Panc1 (cell line): Measurements from ENCODE around the gene MLANA. TPM values are rescaled to one million over a fixed set of nuclear protein-coding genes. Genes with fewer than 3 reads are reported as not detected.

Experiments
- ATAC-seq: fragments of 200-7000 bp; cut with Tn5 transposase; 2 replicates; pipeline ENCODE4 v1.9.1; 2020; ENCODE audit warnings: mild to moderate bottlenecking, moderate library complexity
- BruUV-seq: library from RNA; stranded (reverse); fragments of 400-500 nt; replicated peaks from 2 replicates; lab custom pipeline; 2021; lab: Mats Ljungman, UMichigan
- CTCF ChIA-PET: fragments of 300-600 bp; sonication (Branson Sonifier 250); formaldehyde crosslinking; loops from one replicate; lab custom pipeline; 2022; ENCODE audit warnings: antibody characterized with exemption; lab: Charles Lee
- POLR2A ChIA-PET: fragments of 300-600 bp; sonication (Branson Sonifier 250); formaldehyde crosslinking; loops from one replicate; lab custom pipeline; 2022; ENCODE audit warnings: antibody characterized with exemption; lab: Charles Lee
- DNase-seq: peaks from one replicate; pipeline ENCODE4 v3.0.0-alpha.2; 2010; ENCODE audit warnings: low read depth, low spot score
- H3K27ac ChIP-seq: 2 replicates; pipeline ENCODE4 v1.5.1; 2011; ENCODE audit warnings: mild to moderate bottlenecking, low read length, inconsistent platforms
- H3K27me3 ChIP-seq: fragments of 200-500 bp; sonication (Bioruptor generic); 2 replicates; pipeline ENCODE4 v1.6.0; 2014; ENCODE audit warnings: low read length, inconsistent platforms; ENCODE audit not compliant: control insufficient read depth, insufficient read depth
- H3K36me3 ChIP-seq: fragments of 200-500 bp; sonication (Bioruptor generic); 2 replicates; pipeline ENCODE4 v1.5.1; 2014; ENCODE audit warnings: inconsistent platforms, mild to moderate bottlenecking, low read length, moderate library complexity; ENCODE audit not compliant: control insufficient read depth, insufficient read depth
- H3K4me1 ChIP-seq: 2 replicates; pipeline ENCODE4 v1.5.1; 2011; ENCODE audit warnings: inconsistent platforms, mild to moderate bottlenecking, low read length, moderate library complexity; ENCODE audit not compliant: control insufficient read depth, insufficient read depth
- H3K4me3 ChIP-seq, 2 experiments: 2 replicates each; pipeline ENCODE4 v1.5.1; 2011 to 2012; ENCODE audit warnings: low read depth in 2 of 2, low read length in 2 of 2, mild to moderate bottlenecking in 2 of 2, inconsistent platforms in 1 of 2, moderate library complexity in 1 of 2
- H3K9me3 ChIP-seq: fragments of 200-500 bp; sonication (Bioruptor generic); 2 replicates; pipeline ENCODE4 v1.5.1; 2014; ENCODE audit warnings: low read depth, mild to moderate bottlenecking, inconsistent platforms, low read length, moderate library complexity; ENCODE audit not compliant: control insufficient read depth, insufficient read depth
- CTCF ChIP-seq: fragments of 450-650 bp; IDR thresholded peaks from 2 replicates; pipeline ENCODE4 v1.5.1; 2017; ENCODE audit warnings: mild to moderate bottlenecking
- POLR2AphosphoS5 ChIP-seq: IDR thresholded peaks from 2 replicates; pipeline ENCODE4 v1.6.1; 2012; ENCODE audit warnings: mild to moderate bottlenecking, low read depth, low read length, moderate library complexity
- REST ChIP-seq, 2 experiments: IDR thresholded peaks; 2 replicates each; pipeline ENCODE4 v1.6.1; 2011 to 2012; ENCODE audit warnings: low read depth in 2 of 2, control low read depth in 1 of 2, low read length in 1 of 2, mild to moderate bottlenecking in 1 of 2, moderate library complexity in 1 of 2; ENCODE audit not compliant: insufficient read depth in 1 of 2
- SIN3A ChIP-seq: IDR thresholded peaks from 2 replicates; pipeline ENCODE4 v1.6.1; 2012; ENCODE audit warnings: low read depth, mild to moderate bottlenecking, low read length, moderate library complexity, borderline replicate concordance; ENCODE audit not compliant: insufficient read depth
- TCF7L2 ChIP-seq: IDR thresholded peaks from 2 replicates; pipeline ENCODE4 v1.6.1; 2011; ENCODE audit warnings: mild to moderate bottlenecking, low read depth, low read length, inconsistent platforms
- in situ Hi-C: cut with HindIII; loops from 2 replicates; pipeline ENCODE4 v1.10.0; 2016; ENCODE audit warnings: low sequenced_read_pairs, low pct_unique_long_range_greater_than_20kb
- intact Hi-C: fragments of 100-400 bp; cut with micrococcal nuclease; formaldehyde crosslinking; loops from one replicate; pipeline ENCODE4 v1.10.0; 2022; ENCODE audit not compliant: unreplicated experiment
- total RNA-seq: library from RNA; stranded (reverse); gene quantifications from one replicate; pipeline ENCODE4 v1.2.1, GENCODE V29; 2021; ENCODE audit not compliant: unreplicated experiment

Gene MLANA
- total RNA-seq, 1 experiment from 2014 or later = not detected

GRCh38 chr9:5858833-5859232, 31.9 kb upstream of the MLANA start:
- intact Hi-C loops (no loop called here), in situ Hi-C loops (no loop called here)
- Histone ChIP-seq H3K27ac (no peak overlapping the region), H3K4me3 (no peak overlapping the region), H3K4me1 (no peaks in the 10 kb centered on the region), H3K9me3 (no peaks in the 10 kb centered on the region), H3K27me3 (no peaks in the 10 kb centered on the region), H3K36me3 (no peaks in the 10 kb centered on the region)
- no TSS peak for BruUV-seq
- ATAC-seq = no peak
- CTCF ChIA-PET = no interaction called here
- POLR2A ChIA-PET = no interaction called here
- TF ChIP-seq TCF7L2 = no peak
- TF ChIP-seq REST (IDR thresholded peaks at IDR 0.05; ENCODE audit: insufficient read depth in 1 of 2, low read depth in 2 of 2, low read length in 1 of 2) = no peak
- TF ChIP-seq CTCF = no peak
- no peak for TF ChIP-seq SIN3A
- TF ChIP-seq POLR2AphosphoS5 = no peak
- no peak for DNase-seq

- BruUV-seq = no TSS peak
- no peak for TF ChIP-seq CTCF
- no peak for TF ChIP-seq POLR2AphosphoS5
- TF ChIP-seq SIN3A = no peak
- no peak for TF ChIP-seq REST (IDR thresholded peaks at IDR 0.05; ENCODE audit: insufficient read depth in 1 of 2, low read depth in 2 of 2, low read length in 1 of 2)
- no peak for TF ChIP-seq TCF7L2
- no peaks in the 10 kb centered on the region for H3K4me1 ChIP-seq
- CTCF ChIA-PET = no interaction called here
- intact Hi-C loops = no loop called here
- POLR2A ChIA-PET = no interaction called here
- in situ Hi-C loops = no loop called here
- ATAC-seq (no peak), DNase-seq (no peak)
- no peak overlapping the region for H3K27ac ChIP-seq
- H3K27me3 ChIP-seq = no peaks in the 10 kb centered on the region
- no peaks in the 10 kb centered on the region for H3K36me3 ChIP-seq
- no peaks in the 10 kb centered on the region for H3K9me3 ChIP-seq
- H3K4me3 ChIP-seq = no peak overlapping the region
Measured at GRCh38 chr9:5863092-5863746, 27.5 kb upstream of the MLANA start.
